Activated naive CD4-positive, alpha-beta T cell treated with anti-CD3 and anti-CD28 coated beads, Interleukin-2, amount 50 U/mL, for 72 hours (primary cell): Measurements from ENCODE around the gene LRIT1. TPM values are rescaled to one million over a fixed set of nuclear protein-coding genes. Genes with fewer than 3 reads are reported as not detected.

Experiments
- ATAC-seq, 2 donors: fragments of 150-1000 bp; cut with Tn5 transposase; 2 replicates each; pipeline ENCODE4 v1.10.0; 2021; ENCODE audit warnings: mild to moderate bottlenecking in 2 of 2, moderate library complexity in 2 of 2
- DNase-seq, 2 donors: peaks; one replicate each; pipeline ENCODE4 v3.0.0; 2021 to 2022; ENCODE audit warnings: low spot score in 2 of 2
- H3K27ac Mint-ChIP-seq, 2 donors: one replicate each; pipeline ENCODE4 v1.8.0; 2022; ENCODE audit warnings: mild to moderate bottlenecking in 2 of 2, mixed read lengths in 2 of 2
- H3K36me3 Mint-ChIP-seq, 2 donors: one replicate each; pipeline ENCODE4 v1.8.0; 2022; ENCODE audit warnings: mixed read lengths in 2 of 2
- H3K9me3 Mint-ChIP-seq, 2 donors: one replicate each; pipeline ENCODE4 v1.8.0; 2022; ENCODE audit warnings: mixed read lengths in 2 of 2
- total RNA-seq, 2 donors: library from RNA; stranded (reverse); gene quantifications; one replicate each; pipeline ENCODE4 v1.2.3, GENCODE V29; 2022

Gene LRIT1
- total RNA-seq, 2 donors from 2014 or later: not detected

- no peak for ATAC-seq
- DNase-seq: no peak
- no peak overlapping the region for H3K27ac Mint-ChIP-seq
- H3K36me3 Mint-ChIP-seq: no peaks in the 10 kb centered on the region
- no peaks in the 10 kb centered on the region for H3K9me3 Mint-ChIP-seq
Observed at GRCh38 chr10:84258034-84258695, 16.8 kb upstream of the LRIT1 start.

GRCh38 chr10:84257343-84258020, 16.1 kb upstream of the LRIT1 start:
- H3K9me3 Mint-ChIP-seq: no peaks in the 10 kb centered on the region
- no peak for ATAC-seq
- no peaks in the 10 kb centered on the region for H3K36me3 Mint-ChIP-seq
- no peak overlapping the region for H3K27ac Mint-ChIP-seq
- no peak for DNase-seq

GRCh38 chr10:84256510-84257342, 15.4 kb upstream of the LRIT1 start:
- Mint-ChIP-seq H3K36me3 (no peaks in the 10 kb centered on the region), H3K9me3 (no peaks in the 10 kb centered on the region), H3K27ac (no peak overlapping the region)
- DNase-seq (peak in 1 of 2 donors; percentile 69), ATAC-seq (peak; percentile 64 to 82)

- no peak for ATAC-seq
- no peaks in the 10 kb centered on the region for H3K9me3 Mint-ChIP-seq
- peak overlapping the region in 1 of 2 donors; percentile 3 for H3K27ac Mint-ChIP-seq
- no peak for DNase-seq
- no peaks in the 10 kb centered on the region for H3K36me3 Mint-ChIP-seq
Observed at GRCh38 chr10:84254552-84255478, 13.5 kb upstream of the LRIT1 start.

- DNase-seq (no peak), ATAC-seq (no peak)
- no peaks in the 10 kb centered on the region for H3K36me3 Mint-ChIP-seq
- peak overlapping the region in 1 of 2 donors; percentile 29 for H3K27ac Mint-ChIP-seq
- H3K9me3 Mint-ChIP-seq: no peaks in the 10 kb centered on the region
Observed at GRCh38 chr10:84248794-84249193, 7.4 kb upstream of the LRIT1 start.

- H3K27ac Mint-ChIP-seq: no peak overlapping the region
- ATAC-seq (no peak), DNase-seq (no peak)
- no peaks in the 10 kb centered on the region for H3K9me3 Mint-ChIP-seq
- no peaks in the 10 kb centered on the region for H3K36me3 Mint-ChIP-seq
Observed at GRCh38 chr10:84247496-84247895, 6.2 kb upstream of the LRIT1 start.

GRCh38 chr10:84244651-84245270, 3.4 kb upstream of the LRIT1 start, which contains the start of gene RGR:
Gene RGR (plus strand): TSS chr10:84245053. CDS start chr10:84245091, 38 bp downstream.
- H3K9me3 Mint-ChIP-seq: no peaks in the 10 kb centered on the region
- ATAC-seq (no peak), DNase-seq (no peak)
- H3K27ac Mint-ChIP-seq: no peak within 1 kb of the TSS
- H3K36me3 Mint-ChIP-seq: no peaks in the 10 kb centered on the region

GRCh38 chr10:84243759-84244158, 2.4 kb upstream of the LRIT1 start:
- H3K9me3 Mint-ChIP-seq: no peaks in the 10 kb centered on the region
- H3K36me3 Mint-ChIP-seq: no peaks in the 10 kb centered on the region
- no peak overlapping the region for H3K27ac Mint-ChIP-seq
- ATAC-seq: no peak
- no peak for DNase-seq

- no peak for ATAC-seq
- no peak for DNase-seq
- Mint-ChIP-seq H3K36me3 (no peaks in the 10 kb centered on the region), H3K27ac (no peak overlapping the region), H3K9me3 (no peaks in the 10 kb centered on the region)
Observed at GRCh38 chr10:84238909-84239308, 2.4 kb downstream of the LRIT1 start.

- no peaks in the 10 kb centered on the region for H3K9me3 Mint-ChIP-seq
- H3K27ac Mint-ChIP-seq: no peak overlapping the region
- DNase-seq (peak; percentile 22 to 54), ATAC-seq (peak in 1 of 2 donors; percentile 43)
- no peaks in the 10 kb centered on the region for H3K36me3 Mint-ChIP-seq
Observed at GRCh38 chr10:84237199-84238051, 3.9 kb downstream of the LRIT1 start.

GRCh38 chr10:84236807-84237198, 4.5 kb downstream of the LRIT1 start:
- no peak for ATAC-seq
- Mint-ChIP-seq H3K27ac (no peak overlapping the region), H3K36me3 (no peaks in the 10 kb centered on the region), H3K9me3 (no peaks in the 10 kb centered on the region)
- DNase-seq: no peak

GRCh38 chr10:84235096-84235495, 6.2 kb downstream of the LRIT1 start:
- no peaks in the 10 kb centered on the region for H3K36me3 Mint-ChIP-seq
- no peak for DNase-seq
- no peaks in the 10 kb centered on the region for H3K9me3 Mint-ChIP-seq
- no peak overlapping the region for H3K27ac Mint-ChIP-seq
- no peak for ATAC-seq

GRCh38 chr10:84234479-84234878, 6.9 kb downstream of the LRIT1 start:
- H3K9me3 Mint-ChIP-seq: no peaks in the 10 kb centered on the region
- ATAC-seq: no peak

GRCh38 chr10:84233940-84234339, 7.4 kb downstream of the LRIT1 start:
- H3K27ac Mint-ChIP-seq: no peak overlapping the region

More at GRCh38 chr10:84234479-84234878, 6.9 kb downstream of the LRIT1 start:
- DNase-seq: no peak
- H3K36me3 Mint-ChIP-seq: no peaks in the 10 kb centered on the region
- H3K27ac Mint-ChIP-seq: no peak overlapping the region

GRCh38 chr10:84232376-84232775, 9.0 kb downstream of the LRIT1 start:
- H3K27ac Mint-ChIP-seq: no peak overlapping the region
- no peak for DNase-seq
- no peaks in the 10 kb centered on the region for H3K36me3 Mint-ChIP-seq
- H3K9me3 Mint-ChIP-seq: no peaks in the 10 kb centered on the region
- no peak for ATAC-seq

More at GRCh38 chr10:84233940-84234339, 7.4 kb downstream of the LRIT1 start:
- Mint-ChIP-seq H3K9me3 (no peaks in the 10 kb centered on the region), H3K36me3 (no peaks in the 10 kb centered on the region)
- ATAC-seq (no peak), DNase-seq (no peak)
